SIG-M5 (cell line): ENCODE results near the gene TNNT2.

ENCODE experiments used
- DNase-seq: peaks from one replicate; lab custom pipeline; 2025; lab: John Stamatoyannopoulos, UW

Gene TNNT2

DNA sequence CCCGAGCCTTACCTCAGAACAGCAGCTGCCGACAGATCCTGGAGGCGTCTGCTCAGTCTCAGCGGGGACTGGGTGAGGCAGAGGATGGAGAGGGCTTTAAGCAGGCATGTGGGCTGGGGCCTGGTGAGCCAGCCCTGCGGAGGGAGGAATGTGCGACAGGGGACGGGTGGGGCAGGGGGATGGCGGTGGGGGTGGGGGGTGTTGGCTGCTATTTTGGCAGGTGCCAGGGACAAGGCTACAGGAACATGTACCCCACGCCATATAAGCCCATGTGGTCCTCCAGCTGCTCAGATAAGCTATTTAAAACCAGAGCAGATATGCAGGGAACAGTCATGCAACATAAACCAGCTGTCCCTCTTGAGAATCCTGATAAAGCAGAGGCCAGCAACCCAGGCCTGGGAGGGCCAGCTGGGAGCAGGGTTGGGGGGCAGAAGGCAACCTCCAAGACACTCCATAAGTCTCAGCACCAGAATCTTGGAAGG is at the start of gene TNNT2:
TNNT2 (minus strand) TSS at position 70 of the 482 bp plus-strand sequence. CDS start 4,426 bp downstream, outside the sequence.
- no peak for DNase-seq

DNA sequence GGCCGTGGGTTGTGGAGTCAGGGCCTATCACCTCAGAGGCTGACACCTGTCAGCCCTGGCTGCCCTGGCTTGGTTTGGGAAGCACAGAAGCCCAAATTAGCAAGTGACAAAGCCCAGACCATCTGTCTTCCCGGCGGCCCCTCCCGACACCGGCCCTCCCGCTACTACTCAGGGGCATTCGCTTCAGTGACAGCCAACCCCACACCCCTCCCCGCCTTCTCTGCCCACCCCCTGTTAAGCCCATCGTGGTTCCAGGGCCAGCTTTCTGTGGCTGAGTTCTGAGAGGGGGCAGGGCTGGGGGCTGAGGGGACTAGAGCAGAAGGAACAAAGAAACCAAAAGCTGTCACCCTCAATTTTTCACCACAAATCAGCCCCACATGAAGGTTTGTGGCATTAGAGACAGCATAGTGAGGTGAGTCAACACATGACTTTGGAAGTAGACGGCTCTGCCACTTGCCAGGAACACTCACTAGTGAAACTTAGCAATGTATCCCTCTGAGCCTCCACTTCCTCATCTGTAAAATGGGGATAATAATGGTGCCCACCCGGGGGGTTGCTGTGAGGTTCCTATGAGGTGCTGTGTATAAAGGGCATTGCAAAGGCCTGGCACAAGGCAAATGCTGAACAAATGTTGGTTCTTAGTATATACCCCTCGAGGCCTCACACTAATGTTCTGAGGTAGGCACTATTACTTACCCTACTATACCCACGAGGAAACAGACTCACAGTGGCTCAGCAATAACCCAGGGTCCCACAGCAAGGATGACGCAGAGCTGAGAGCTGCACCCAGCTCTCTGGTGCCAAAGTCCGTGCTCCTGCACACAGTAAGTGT is 49.2 kb upstream of the TNNT2 start:
- DNase-seq: no peak

DNA sequence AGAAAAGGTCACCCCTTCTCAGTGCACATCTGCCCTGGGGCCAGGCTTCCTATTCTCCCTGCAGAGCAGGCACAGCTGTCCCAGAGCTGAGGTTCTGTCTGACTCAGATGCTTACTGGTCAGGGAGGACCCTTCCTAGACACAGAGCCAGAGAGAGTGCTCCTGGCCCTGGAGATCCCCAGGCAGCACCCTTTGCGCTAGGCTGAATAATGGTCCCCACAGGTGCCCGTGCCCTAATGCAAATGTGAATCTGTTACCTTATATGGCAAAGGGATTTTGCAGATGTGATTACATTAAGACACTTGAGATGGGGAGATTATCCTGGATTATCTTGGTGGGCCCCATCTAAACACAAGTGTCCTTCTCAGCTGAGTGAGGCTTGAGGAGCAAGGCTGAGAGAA is 46.7 kb upstream of the TNNT2 start:
- DNase-seq: no peak

DNA sequence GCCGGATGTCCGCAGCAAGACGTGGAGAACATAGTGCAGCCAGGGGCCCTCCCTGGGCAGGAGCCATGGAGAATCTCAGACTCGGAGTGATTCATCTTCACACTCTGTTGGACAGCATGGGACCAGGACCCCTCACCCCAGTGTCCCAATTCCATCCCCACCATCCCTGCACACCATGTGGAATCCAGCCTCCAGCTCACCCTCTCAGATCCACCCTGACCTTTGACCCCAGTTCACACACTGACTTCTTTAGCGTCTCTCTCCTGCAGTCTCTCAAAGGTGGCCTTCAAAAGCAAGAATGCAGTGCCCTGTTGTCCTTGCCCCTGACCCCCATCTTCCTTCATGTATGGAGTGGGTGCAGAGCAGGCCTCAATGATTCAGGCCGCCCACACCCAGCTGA is 46.2 kb upstream of the TNNT2 start:
- DNase-seq: no peak

DNA sequence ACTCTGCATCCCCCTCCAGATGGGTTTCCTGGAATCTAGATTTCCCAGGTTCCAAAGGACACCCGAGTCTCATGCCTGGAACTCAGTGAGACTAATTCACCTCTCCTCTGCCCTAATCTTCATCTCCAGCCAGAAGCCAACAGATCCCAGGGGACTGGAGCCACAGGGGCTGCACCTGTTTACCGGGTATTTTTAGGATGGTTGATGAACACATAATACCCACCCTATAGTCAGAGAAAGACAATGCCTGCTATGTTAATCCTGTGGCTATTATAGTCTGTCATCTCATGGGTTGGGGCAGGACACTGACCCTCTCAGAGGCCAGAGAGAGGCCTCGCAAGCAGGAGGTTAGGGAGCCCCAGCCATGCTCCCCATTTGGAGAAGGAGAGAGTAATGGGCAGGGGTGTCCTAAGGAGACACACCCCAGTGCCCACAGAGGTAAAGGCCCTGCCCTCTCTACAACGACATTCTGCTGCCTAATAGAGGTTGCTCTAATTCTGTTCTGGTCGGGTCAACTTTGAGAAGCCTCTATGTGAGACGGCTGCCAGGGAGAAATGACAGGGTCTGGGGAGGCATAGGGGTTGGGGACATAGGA is 45.1 kb upstream of the TNNT2 start:
- DNase-seq: no peak

DNA sequence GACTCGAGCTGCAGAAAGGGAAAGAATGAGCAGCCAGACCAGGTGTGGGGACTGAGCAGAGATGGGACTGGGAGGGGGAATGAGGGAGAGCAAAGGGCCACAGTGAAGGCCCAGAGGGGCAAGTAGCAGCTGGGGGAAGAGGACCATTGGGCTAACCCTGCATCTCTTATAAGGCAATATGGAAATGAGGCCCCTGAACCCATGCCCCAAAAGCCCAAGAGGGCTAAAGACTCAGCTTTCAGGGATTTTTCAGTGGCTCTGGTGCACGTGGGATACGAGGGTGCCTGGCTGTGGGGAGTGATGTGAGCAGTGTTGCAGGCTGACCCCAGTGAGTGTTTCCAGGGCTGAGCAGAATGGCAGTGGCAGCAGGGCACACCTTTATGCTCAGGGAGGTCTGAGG is 44.5 kb upstream of the TNNT2 start:
- DNase-seq: no peak

DNA sequence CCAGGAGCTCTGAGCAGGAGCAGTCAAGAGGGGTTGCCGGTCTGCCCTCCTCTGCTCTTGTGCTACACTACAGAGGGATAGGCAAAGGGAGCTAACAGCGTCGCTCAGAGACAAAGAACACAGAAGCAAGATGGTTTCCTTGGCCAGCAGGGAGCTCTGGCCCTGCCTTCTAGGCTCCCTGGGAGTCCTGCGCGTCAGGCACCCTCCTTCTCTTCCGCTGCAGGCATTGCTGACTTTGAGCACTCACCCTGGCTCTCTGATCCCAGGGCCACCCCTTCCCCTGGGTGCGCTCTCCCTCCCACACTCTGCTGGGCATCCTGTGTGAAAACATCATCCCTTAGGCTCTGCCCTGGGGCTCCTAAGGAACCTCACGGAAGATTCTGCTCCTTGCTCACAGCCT is 43.6 kb upstream of the TNNT2 start:
- no peak for DNase-seq

DNA sequence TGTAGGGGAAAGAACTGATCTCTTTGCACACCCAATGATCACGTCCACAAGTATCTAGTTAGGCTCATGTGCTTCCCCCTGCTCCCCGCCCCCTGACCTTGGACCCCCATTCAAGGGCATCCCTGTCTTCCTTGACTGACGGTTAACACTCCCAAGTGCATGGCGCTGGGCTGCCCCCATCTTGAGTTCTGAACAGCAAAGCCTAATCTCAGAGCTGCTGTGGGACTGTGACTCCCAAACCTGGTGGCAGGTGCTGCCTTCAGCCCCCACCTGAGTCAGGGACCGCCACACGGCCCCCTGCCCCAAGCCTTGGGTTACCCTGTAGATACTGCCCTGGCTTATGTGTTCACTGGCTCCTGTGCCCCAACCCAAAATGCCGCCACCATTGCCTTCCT is 43.1 kb upstream of the TNNT2 start:
- DNase-seq: no peak

DNA sequence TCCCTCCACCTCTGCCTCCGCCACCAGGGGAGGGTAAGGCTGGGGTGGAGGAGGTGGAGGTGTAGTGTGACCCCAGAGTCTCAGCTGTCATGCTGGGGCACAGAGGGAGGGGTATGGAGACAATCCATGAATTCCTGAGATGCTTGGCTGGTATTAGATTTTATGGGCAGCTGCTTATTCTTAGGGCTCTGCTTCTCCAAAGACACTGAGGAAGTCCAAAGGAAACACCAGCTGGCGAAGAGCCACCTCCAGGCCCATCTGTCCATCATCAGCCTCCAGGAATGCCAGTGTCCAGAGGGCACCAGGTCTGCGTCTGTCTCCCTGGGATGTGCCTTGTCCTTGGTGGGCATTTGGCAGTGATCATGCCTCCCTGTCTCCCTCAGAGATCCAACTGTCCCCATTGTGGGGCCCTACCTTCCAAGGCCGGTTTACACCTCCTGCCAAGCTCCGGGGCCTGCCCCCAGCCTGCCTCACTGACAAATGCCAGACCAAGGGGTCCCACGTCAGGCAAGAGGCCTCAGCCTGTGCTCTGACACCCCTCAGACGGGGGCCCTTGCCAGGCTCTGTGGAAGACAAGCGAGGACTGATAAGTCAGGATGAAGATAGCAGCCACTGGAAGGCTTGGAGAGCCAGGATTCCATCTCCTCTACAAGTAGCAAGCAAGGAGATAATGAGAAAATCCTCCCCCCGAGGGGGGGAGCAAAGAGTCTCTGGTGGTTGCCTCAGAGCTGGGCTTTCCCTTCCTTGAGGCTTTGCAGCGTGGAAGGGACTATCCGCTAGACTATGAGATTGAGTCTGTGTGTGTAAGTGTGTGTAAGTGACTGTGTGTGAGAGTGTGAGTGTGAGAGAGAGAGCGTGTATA is 42.5 kb upstream of the TNNT2 start:
- no peak for DNase-seq

DNA sequence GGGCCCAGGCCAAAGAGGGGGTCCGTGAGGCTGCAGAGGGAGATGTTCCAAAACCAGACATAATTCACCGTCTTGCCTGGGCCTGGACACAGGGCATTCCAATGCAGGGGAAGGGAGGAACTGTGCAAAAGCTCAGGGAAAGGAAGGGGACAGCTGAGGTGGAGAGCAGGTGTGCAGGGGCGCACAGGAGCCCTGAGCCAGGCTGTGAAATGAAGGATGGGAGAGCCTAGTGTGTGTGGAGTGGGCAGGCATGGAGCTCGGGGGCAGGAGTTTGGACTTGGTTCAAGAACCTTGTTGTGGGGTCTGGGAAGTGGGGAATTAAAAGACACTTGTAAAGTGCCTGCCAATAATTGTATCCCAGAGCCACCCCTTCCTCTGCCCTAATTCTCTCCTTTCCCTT is 41.8 kb upstream of the TNNT2 start:
- DNase-seq: no peak

DNA sequence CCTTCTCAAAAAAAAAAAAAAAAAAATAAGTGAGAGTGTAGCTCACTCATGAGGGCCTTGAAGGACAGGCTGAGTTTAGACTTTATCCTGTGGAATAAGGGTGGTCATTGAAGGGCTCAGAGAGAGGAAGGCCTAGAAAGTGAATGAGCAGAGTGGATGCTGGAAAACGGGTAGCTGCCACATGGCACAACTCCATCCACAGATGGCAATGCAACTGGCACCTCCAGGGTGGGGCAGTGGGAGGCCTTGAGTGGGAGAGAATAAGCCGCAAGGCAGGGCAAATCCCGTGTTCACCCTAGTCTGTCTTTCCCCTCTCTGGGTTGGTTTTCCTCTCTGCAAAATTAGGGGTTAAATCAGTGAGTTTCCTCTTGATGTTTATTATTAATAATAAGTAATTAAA is 41.0 kb upstream of the TNNT2 start:
- DNase-seq: no peak

DNA sequence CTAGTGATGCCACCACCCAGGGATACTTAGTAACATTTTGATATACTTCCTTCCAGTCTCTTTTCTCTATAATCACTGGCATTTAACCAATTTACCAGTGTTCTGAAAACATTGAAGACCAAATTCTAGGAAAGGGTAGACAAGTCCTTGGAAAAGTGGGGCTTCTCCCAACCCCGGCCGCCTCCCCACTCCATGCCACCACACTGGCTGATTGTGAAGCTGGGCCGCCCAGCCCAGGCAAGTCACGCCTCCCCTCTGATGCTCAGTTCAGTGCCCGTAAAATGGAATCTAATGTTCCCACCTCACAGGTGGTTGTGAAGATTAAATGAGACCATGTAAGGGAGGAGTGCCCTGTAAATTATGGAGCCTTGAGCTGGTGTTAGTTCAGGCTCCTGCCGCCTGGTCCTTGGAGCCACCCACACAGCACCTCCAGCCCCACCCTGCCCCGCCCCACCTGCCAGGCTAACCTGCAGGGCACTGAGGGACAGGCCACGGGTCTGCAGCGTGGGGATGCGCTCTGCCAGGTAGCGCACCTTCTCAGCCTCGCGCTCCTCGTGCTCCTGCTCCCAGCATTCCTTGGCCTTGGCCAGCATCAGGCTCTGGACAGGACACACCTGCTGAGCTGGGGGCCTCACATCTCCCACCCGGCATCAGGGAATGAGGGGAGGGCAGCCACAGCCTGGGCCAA is 36.7 kb upstream of the TNNT2 start:
- no peak for DNase-seq

DNA sequence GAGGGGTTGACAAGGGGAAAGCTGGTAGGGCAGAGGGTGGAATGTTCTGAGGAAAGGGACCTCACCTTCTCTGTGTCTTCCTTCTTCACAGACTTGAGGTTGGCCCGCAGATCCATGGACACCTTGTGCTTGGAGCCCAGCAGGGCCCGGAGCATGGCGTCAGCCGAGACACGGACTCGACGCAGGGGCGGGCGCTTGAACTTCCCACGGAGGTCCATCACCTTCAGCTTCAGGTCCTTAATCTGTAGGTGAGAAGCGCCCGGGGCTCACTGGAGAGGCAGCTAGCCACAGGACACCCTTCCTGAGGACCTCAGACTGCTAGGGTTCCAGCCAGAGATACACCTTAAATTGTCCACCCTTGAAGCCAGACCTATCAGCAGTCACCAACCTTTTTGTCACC is 33.8 kb upstream of the TNNT2 start:
- DNase-seq: no peak

DNA sequence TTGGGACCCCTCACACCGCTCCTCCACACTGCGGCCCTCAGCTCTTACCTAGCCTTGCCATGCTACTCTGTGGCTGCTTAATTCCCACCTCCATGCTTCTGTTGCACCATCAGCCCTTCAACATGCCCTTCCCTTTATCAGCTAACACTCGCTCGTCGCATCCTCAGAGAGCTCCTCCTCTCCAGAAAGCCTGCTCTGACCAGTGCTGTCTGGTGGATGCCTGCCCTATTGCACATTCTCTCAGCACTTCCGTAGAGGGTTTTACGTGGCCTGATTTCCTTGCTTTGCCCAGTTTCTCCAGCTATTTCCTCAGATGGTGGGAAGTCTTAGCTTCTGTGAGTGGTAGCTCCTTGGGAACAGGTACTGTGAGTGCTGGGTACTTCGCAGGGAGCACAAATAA is 32.0 kb upstream of the TNNT2 start:
- no peak for DNase-seq

DNA sequence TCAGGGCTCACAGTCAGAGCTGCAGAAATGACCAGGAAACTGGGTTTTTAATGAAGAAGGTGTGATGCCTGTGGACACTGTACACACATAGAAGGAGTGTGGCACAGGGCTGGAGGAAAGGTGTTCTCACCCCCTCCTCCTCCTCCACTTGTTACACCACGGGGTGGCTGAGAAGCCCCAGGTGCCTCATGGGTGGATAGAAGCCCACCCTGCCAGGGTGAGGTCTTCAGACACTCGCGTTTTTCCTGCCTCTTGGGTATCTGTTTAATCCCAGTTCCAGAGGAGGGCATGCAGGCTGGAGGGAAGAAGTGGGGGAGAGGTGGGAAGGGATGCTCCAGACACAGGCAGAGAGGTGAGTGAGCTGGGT is 31.3 kb upstream of the TNNT2 start:
- no peak for DNase-seq

DNA sequence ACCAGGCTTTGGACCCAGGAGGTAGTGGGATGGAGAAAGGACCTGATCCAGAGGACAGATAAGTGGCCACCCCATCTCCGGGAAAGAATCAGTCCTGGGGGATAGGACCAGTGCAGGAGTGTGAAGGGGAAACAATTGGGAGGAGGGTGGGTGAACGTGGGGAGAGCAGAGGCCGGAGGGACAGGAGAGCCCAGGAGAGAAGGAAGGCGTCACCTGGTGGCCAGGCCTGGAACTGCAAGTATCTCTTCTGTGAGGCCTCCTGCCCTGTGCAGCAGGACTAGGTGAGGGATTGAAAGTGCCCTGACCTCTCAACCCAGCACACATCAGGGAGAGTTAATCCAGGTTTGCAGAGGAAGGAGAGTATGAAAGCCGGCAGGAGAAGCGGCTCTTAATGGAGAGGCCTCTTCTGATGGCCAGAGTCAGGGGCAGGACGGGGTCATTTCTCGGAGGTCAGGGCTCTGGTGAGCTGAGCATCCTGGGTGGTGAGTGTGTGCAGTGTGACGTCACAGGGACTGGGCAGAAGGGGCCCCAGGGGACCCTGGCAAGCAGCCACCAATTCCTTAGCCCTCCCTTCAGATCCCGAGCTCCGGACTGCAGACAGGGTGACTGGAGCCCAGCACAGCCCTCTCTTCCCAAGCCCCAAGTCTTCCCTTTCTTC is 30.8 kb upstream of the TNNT2 start:
- DNase-seq: no peak

DNA sequence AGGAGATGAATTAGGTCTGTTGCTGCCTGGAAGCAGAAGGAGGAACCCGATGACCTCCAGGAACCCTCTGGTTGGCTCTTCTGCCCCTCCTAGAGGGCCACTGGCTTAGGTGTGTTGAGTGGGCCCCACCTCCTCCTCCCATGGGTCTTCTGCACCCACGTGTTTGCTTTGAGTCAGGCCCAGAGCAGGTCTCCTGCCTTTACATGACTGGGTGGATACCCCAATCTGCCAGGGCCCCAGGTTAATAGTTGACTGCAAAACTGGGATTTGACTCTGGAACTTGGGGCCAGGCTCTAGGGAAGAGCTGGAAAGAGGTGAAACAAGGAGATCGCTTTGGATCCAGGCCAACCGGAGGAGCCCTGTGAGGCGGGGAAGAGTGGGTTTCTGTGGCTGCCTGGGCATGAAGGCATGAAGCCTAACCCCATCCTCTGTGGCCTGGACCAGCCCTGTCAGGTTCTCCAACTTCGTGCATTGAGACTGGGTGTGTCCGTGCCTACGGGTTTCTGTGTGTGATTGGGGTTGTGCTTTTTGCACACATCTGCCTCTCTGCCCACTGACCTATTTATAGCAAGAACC is 29.4 kb upstream of the TNNT2 start:
- no peak for DNase-seq

DNA sequence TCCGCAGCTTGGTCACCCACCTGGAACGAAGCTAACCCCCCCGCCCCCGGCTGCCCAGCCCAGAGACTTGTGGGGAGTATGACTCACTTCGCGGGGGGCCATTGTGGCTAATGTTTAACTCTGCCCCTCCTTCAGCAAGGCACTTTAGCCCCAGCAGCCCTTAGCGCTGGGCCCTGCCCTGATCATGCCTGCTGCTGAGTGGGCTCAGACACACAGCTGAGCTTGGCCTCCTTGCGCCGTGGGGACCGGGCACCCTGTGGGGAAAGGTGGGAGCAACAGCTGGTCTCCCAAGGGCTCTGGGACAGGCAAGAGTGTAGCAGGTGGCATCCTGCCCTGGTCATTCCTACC is 28.0 kb upstream of the TNNT2 start:
- DNase-seq: no peak

DNA sequence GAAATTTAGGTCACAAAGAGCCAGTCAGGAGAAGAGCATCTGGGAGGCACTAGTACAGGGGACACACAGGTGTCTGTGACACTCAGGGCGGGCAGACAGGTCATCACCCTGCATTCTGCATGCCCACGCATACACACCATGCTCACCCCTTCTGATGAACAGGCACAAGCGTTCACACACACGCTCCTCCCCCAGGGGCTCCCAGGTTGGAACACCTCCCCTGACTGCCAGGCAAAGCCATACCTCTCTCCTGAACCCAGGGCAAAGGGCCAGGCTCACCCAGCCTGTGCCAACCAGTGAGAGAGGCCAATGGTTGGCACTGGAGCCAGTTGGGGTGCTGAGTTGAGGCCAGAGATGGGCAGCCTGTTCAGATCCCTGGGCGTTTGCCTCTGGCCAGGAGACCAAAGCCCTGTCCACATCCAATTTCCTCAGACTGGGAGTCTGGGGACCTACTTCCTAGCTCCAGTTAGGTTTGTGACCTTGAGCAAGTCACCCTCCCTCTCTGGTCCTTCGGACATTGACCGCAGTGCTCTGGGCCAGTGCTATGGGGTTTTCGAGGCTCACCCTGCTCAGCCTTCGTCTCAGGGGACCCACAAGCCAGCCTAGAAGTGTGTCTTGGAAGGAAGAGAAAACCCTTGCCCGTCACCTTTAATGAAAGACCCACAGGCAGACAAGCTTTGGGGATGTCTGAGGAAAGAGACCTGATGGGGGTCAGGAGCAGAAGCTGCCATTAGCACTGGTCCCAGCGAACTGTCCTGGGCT is 27.4 kb upstream of the TNNT2 start:
- no peak for DNase-seq

DNA sequence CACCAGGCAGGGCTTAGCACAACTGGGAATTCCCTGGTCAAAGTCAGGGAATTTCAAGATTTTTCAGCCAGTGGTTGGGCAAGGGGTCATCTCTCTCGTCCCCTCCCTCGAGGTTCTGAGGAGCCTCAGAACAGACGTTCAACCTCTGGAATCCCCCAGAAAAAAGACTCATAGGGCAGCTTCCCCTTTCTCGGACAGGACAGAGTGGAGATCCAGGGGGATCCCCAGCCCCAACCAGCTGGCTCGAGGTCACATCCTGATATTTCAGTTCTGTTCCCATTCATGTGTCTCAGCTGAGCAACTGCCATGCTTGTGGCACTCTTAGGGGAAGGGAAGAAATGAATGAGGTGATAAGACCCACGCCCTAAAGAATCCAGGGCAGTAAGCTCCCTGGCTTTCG is 26.6 kb upstream of the TNNT2 start:
- no peak for DNase-seq

DNA sequence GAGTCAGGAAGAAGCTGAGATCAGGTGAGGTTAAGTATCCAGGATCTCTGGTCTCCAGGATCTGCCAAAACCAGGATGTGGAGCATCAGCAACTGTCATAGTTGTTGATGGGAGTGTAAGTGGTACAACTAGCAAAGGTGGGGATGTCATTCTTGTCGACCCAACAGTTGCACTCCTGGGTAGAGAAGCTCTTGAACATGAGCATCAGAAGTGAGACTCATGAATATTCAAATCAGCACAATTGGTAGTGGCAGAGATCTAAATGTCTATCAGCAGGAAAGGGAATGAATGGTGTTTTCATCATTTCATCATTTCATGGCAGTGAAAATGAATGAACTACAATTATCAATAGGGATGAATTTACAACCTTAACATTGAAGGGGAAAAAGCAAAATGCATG is 25.9 kb upstream of the TNNT2 start:
- DNase-seq: no peak
